HepG2 (cell line): ENCODE data around the gene PHLDB1. TPM values are rescaled to one million over a fixed set of nuclear protein-coding genes. Genes with fewer than 3 reads are reported as not detected.

Source experiments
- CC2D1A ChIP-seq: sonication (generic); formaldehyde crosslinking; IDR thresholded peaks from 2 replicates; pipeline ENCODE4 v1.8.1; 2023; ENCODE audit warnings: mild to moderate bottlenecking, missing genetic modification reagents
- DNMT1 ChIP-seq: sonication (generic); formaldehyde crosslinking; IDR thresholded peaks from 2 replicates; pipeline ENCODE4 v1.5.1; 2020; ENCODE audit warnings: mild to moderate bottlenecking, missing genetic modification reagents
- DNMT3B ChIP-seq: conservative IDR thresholded peaks from 2 replicates; pipeline ENCODE4 v1.6.1; 2016; ENCODE audit warnings: missing biosample characterization, control low read depth
- EED ChIP-seq: sonication (generic); formaldehyde crosslinking; IDR thresholded peaks from 2 replicates; pipeline ENCODE4 v1.5.0; 2020; ENCODE audit warnings: mild to moderate bottlenecking, missing genetic modification reagents
- HMG20A ChIP-seq: IDR thresholded peaks from 2 replicates; pipeline ENCODE4 v1.6.1; 2016; ENCODE audit warnings: borderline replicate concordance
- KLF16 ChIP-seq, 2 experiments: sonication (generic) in 1 of 2; formaldehyde crosslinking in 1 of 2; IDR thresholded peaks; 2 replicates each; pipeline versions ENCODE4 v1.6.1 to v1.8.0; 2016 to 2023; ENCODE audit warnings: missing genetic modification reagents in 2 of 2, missing compliant biosample characterization in 1 of 2
- MIXL1 ChIP-seq: IDR thresholded peaks from 2 replicates; pipeline ENCODE4 v1.6.1; 2016
- MTA1 ChIP-seq: sonication (generic); formaldehyde crosslinking; IDR thresholded peaks from 2 replicates; pipeline ENCODE4 v1.4.0; 2020; ENCODE audit warnings: missing genetic modification reagents, mild to moderate bottlenecking, borderline replicate concordance
- NFRKB ChIP-seq: fragments of 450-650 bp; IDR thresholded peaks from 2 replicates; pipeline ENCODE4 v1.6.1; 2017
- NKX3-1 ChIP-seq: sonication (generic); formaldehyde crosslinking; IDR thresholded peaks from 2 replicates; pipeline ENCODE4 v1.5.0; 2020; ENCODE audit warnings: missing genetic modification reagents
- RARA ChIP-seq: IDR thresholded peaks from 2 replicates; pipeline ENCODE4 v1.6.1; 2016; ENCODE audit warnings: missing genetic modification reagents, missing compliant biosample characterization
- SMARCC2 ChIP-seq: fragments of 450-650 bp; IDR thresholded peaks from 2 replicates; pipeline ENCODE4 v1.6.1; 2017; ENCODE audit warnings: antibody characterized with exemption, mild to moderate bottlenecking
- SP140L ChIP-seq: sonication (generic); formaldehyde crosslinking; IDR thresholded peaks from 2 replicates; pipeline ENCODE4 v1.4.0; 2020; ENCODE audit warnings: missing genetic modification reagents, borderline replicate concordance
- SP5 ChIP-seq: IDR thresholded peaks from 2 replicates; pipeline ENCODE4 v1.6.1; 2016; ENCODE audit warnings: low read depth, borderline replicate concordance
- YY1 ChIP-seq: IDR thresholded peaks from 2 replicates; pipeline ENCODE4 v1.6.1; 2011; ENCODE audit warnings: low read length, low read depth, moderate library complexity, mild to moderate bottlenecking; ENCODE audit not compliant: insufficient read depth, insufficient replicate concordance
- ZFP82 ChIP-seq: sonication (generic); formaldehyde crosslinking; IDR thresholded peaks from 2 replicates; pipeline ENCODE4 v1.5.1; 2020; ENCODE audit warnings: mild to moderate bottlenecking, missing genetic modification reagents, borderline replicate concordance
- ZMAT3 ChIP-seq: sonication (generic); formaldehyde crosslinking; conservative IDR thresholded peaks from 2 replicates; pipeline ENCODE4 v1.7.0; 2021; ENCODE audit warnings: missing genetic modification reagents
- ZNF20 ChIP-seq: sonication (generic); formaldehyde crosslinking; IDR thresholded peaks from 2 replicates; pipeline ENCODE4 v1.4.0; 2020; ENCODE audit warnings: mild to moderate bottlenecking, moderate library complexity, missing genetic modification reagents
- ZNF260 ChIP-seq: sonication (generic); formaldehyde crosslinking; IDR thresholded peaks from 2 replicates; pipeline ENCODE4 v1.4.0; 2020; ENCODE audit warnings: missing genetic modification reagents, low read depth, mild to moderate bottlenecking, borderline replicate concordance
- ZNF343 ChIP-seq: sonication (generic); formaldehyde crosslinking; IDR thresholded peaks from 2 replicates; pipeline ENCODE4 v1.4.0; 2020; ENCODE audit warnings: mild to moderate bottlenecking, missing genetic modification reagents
- ZNF550 ChIP-seq: sonication (generic); formaldehyde crosslinking; IDR thresholded peaks from 2 replicates; pipeline ENCODE4 v1.4.0; 2020; ENCODE audit warnings: mild to moderate bottlenecking, missing genetic modification reagents, borderline replicate concordance
- ZNF629 ChIP-seq: sonication (generic); formaldehyde crosslinking; conservative IDR thresholded peaks from 2 replicates; pipeline ENCODE4 v1.5.0; 2020; ENCODE audit warnings: missing genetic modification reagents
- polyA plus RNA-seq, 8 experiments: library from polyadenylated mRNA; depleted of rRNA in 3 of 8; stranded (reverse) in 7 of 8; unstranded in 1 of 8; fragments of >200 nt; fragmentation: Illumina TruSeq in 4 of 8; extraction: Trizol in 4 of 8; gene quantifications; 2 replicates each; pipeline versions ENCODE4 v1.2.1 to v1.2.3, GENCODE V29; 2011 to 2016; ENCODE audit warnings: low read depth in 4 of 8, missing spikeins in 1 of 8, mixed read lengths in 1 of 8; ENCODE audit not compliant: insufficient read depth in 1 of 8
- total RNA-seq, 5 experiments: library from RNA; depleted of rRNA; stranded (reverse); fragments of >200 nt; fragmentation: Illumina TruSeq; extraction: Trizol; gene quantifications; 2 replicates each; pipeline ENCODE4 v1.2.3, GENCODE V29; 2016; ENCODE audit warnings: low read depth in 1 of 5
- TF ChIP-seq, protein P1 (sequence below): sonication (generic); formaldehyde crosslinking; IDR thresholded peaks from 2 replicates; pipeline ENCODE4 v1.4.0; 2020; ENCODE audit warnings: missing genetic modification reagents, low read depth, mild to moderate bottlenecking, borderline replicate concordance
- TF ChIP-seq, protein P2 (sequence below): sonication (generic); formaldehyde crosslinking; IDR thresholded peaks from 2 replicates; pipeline ENCODE4 v1.5.1; 2020; ENCODE audit warnings: mild to moderate bottlenecking, missing genetic modification reagents, borderline replicate concordance
- TF ChIP-seq, protein P3 (sequence below): fragments of 450-650 bp; IDR thresholded peaks from 2 replicates; pipeline ENCODE4 v1.6.1; 2017

PHLDB1 gene
- total and polyA plus RNA-seq, 2 of the 13 experiments (the other 11 are each of a cell fraction or from before 2014, with no cell fraction given) = 13.8 to 14.2 TPM

DNA sequence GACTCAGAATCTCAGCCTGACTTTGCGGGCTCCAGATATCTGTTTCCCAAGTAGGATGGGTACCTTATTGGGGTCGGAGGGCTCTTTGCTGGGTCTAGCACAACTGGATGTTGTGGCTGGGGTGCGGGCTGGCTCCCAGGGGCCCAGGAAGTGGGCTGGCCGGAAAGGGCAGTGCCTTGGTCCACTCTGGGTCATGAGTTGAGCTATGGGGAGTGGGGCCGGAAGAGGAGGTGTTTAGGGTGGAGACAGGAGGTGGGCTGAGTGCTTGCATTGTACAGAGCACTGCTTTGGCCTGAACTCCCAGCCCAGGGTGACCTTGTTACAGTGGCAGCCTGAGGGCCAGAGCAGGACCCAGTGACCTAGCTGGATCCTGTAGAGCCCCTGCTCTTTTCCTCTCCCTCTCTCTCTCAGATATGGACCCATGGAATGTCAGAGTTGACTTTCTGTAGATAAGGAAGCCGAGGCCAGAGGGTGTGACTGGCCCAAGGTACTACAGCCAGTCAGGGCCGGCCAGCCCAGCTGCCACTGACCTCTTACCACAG, 13.2 kb downstream of the PHLDB1 start (continued):
- TF ChIP-seq YY1 = no peak
- no peak for TF ChIP-seq NKX3-1 (CRISPR knock-in tag)
- TF ChIP-seq NFRKB = no peak
- TF ChIP-seq CC2D1A (CRISPR knock-in tag) = no peak
- TF ChIP-seq ZNF20 = no peak
- TF ChIP-seq, protein P1, sequence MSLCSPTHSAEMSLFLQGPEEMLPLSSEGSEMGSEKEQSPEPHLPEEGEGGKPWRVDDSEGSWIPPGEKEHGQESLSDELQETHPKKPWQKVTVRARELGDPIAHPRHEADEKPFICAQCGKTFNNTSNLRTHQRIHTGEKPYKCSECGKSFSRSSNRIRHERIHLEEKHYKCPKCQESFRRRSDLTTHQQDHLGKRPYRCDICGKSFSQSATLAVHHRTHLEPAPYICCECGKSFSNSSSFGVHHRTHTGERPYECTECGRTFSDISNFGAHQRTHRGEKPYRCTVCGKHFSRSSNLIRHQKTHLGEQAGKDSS (CRISPR knock-in tag) = peak; percentile 85; the same call in 1 of the 2 replicates
- TF ChIP-seq ZNF550 (CRISPR knock-in tag) = no peak
- peak; percentile 70 for TF ChIP-seq RARA (CRISPR knock-in tag)
- no peak for TF ChIP-seq MIXL1 (CRISPR knock-in tag)
- TF ChIP-seq ZFP82 (CRISPR knock-in tag) = 0 out of 2 replicates have a peak, but pooled peaks have one; percentile 60
- TF ChIP-seq ZMAT3 (CRISPR knock-in tag) = no peak; the same call in 1 of the 2 replicates
- TF ChIP-seq HMG20A (CRISPR knock-in tag) = no peak
- 0 out of 2 replicates have a peak, but pooled peaks have one; percentile 35 for TF ChIP-seq DNMT1 (CRISPR knock-in tag)
- TF ChIP-seq SMARCC2 = no peak
- peak in 1 of 2 experiments; percentile 14; a peak in 1 of 4 replicates for TF ChIP-seq KLF16 (CRISPR knock-in tag; IDR thresholded peaks at IDR 0.05)
- TF ChIP-seq ZNF629 = no peak; the same call in none of the 2 replicates
- no peak for TF ChIP-seq MTA1 (CRISPR knock-in tag)
- TF ChIP-seq, protein P2, sequence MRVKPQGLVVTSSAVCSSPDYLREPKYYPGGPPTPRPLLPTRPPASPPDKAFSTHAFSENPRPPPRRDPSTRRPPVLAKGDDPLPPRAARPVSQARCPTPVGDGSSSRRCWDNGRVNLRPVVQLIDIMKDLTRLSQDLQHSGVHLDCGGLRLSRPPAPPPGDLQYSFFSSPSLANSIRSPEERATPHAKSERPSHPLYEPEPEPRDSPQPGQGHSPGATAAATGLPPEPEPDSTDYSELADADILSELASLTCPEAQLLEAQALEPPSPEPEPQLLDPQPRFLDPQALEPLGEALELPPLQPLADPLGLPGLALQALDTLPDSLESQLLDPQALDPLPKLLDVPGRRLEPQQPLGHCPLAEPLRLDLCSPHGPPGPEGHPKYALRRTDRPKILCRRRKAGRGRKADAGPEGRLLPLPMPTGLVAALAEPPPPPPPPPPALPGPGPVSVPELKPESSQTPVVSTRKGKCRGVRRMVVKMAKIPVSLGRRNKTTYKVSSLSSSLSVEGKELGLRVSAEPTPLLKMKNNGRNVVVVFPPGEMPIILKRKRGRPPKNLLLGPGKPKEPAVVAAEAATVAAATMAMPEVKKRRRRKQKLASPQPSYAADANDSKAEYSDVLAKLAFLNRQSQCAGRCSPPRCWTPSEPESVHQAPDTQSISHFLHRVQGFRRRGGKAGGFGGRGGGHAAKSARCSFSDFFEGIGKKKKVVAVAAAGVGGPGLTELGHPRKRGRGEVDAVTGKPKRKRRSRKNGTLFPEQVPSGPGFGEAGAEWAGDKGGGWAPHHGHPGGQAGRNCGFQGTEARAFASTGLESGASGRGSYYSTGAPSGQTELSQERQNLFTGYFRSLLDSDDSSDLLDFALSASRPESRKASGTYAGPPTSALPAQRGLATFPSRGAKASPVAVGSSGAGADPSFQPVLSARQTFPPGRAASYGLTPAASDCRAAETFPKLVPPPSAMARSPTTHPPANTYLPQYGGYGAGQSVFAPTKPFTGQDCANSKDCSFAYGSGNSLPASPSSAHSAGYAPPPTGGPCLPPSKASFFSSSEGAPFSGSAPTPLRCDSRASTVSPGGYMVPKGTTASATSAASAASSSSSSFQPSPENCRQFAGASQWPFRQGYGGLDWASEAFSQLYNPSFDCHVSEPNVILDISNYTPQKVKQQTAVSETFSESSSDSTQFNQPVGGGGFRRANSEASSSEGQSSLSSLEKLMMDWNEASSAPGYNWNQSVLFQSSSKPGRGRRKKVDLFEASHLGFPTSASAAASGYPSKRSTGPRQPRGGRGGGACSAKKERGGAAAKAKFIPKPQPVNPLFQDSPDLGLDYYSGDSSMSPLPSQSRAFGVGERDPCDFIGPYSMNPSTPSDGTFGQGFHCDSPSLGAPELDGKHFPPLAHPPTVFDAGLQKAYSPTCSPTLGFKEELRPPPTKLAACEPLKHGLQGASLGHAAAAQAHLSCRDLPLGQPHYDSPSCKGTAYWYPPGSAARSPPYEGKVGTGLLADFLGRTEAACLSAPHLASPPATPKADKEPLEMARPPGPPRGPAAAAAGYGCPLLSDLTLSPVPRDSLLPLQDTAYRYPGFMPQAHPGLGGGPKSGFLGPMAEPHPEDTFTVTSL (CRISPR knock-in tag) = no peak
- peak; percentile 86 for TF ChIP-seq SP5
- TF ChIP-seq, protein P3, sequence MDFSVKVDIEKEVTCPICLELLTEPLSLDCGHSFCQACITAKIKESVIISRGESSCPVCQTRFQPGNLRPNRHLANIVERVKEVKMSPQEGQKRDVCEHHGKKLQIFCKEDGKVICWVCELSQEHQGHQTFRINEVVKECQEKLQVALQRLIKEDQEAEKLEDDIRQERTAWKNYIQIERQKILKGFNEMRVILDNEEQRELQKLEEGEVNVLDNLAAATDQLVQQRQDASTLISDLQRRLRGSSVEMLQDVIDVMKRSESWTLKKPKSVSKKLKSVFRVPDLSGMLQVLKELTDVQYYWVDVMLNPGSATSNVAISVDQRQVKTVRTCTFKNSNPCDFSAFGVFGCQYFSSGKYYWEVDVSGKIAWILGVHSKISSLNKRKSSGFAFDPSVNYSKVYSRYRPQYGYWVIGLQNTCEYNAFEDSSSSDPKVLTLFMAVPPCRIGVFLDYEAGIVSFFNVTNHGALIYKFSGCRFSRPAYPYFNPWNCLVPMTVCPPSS = no peak
- TF ChIP-seq DNMT3B (CRISPR knock-in tag) = no peak
- TF ChIP-seq ZNF343 = no peak; the same call in 1 of the 2 replicates
- TF ChIP-seq ZNF260 (CRISPR knock-in tag) = no peak
- no peak for TF ChIP-seq EED
- TF ChIP-seq SP140L (CRISPR knock-in tag) = no peak
